COLO668 (cell line): ENCODE results near the gene CEACAM3.

Experiments
- DNase-seq: peaks from one replicate; lab custom pipeline; 2025; ENCODE audit not compliant: unreplicated experiment; lab: John Stamatoyannopoulos, UW

The CEACAM3 gene

DNA sequence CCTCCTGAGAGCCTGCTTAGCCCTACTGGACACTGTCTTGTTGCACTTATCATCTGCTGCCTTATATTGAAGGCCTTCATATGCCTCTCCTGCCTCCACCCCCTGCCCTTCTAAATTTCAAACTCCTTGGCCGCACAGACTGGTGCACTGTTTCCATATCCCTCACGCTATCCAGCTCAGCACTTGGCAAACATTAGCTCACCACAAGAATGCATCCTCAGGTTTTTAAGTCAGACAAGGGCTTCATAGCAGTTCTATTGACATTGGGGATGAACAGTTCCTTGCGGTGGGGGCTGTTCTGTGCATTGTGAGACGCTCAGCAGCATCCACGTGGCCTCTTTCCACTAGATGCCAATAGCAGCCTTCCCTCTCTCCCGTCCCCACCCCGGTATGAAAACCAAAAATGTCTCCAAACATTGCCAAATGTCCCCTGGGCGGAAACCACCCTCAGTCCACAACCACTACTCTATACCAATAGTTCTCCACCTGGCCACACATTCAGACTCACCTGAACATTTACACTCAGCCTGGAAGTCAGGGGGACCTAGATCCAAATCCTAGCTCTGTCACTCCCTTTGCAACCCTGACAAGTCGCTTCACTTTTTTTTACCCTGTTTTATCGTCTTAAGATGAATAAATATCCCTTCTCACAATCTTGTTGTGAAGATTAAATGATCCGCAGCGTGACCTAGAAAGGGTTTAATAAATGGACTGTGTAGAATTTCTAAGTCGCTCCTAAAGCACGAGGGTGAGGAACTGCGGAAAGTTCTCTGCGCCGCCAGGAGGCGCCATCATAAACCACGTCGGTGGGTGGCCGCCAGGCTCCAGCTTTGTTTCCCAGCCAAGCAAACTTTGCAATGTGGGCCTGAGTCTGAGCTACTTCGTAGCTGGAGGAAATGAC lies 3.6 kb upstream of the CEACAM3 start:
- no peak for DNase-seq

GRCh38 chr19:41793414-41793727 lies 3.0 kb upstream of the CEACAM3 start:
- no peak for DNase-seq

- peak; percentile 60 for DNase-seq
These were observed 1.3 kb upstream of the CEACAM3 start for GRCh38 chr19:41795031-41795461.

- DNase-seq, result no peak
These were observed 514 bp downstream of the CEACAM3 start for GRCh38 chr19:41796901-41797300.

DNA sequence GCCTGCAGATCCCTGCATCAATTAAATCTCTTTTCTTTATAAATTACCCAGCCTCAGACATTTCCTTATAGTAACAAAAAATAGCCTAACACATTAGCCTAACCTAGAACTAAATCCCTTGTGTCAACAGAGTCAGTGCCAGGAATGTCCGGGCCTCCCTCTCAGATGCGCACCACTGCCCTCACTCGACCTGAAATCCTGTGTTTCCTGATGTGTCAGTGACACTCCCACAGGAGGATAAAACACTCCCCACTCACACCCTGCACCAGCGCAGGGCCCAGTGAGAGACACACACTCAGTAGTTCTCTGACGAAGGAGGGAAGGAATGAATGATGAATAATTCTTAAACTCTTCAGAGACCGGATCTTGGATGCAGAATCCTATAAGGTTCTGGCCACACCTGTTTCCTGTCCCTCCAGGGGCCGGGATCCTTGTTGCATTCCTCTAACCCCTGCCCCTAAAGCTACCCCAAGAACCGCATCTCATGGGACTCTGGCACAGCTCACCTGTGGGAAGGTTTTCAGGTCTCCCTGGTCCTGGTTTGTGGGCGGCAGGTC lies 3.1 kb downstream of the CEACAM3 start:
- DNase-seq, result peak; percentile 67

DNA sequence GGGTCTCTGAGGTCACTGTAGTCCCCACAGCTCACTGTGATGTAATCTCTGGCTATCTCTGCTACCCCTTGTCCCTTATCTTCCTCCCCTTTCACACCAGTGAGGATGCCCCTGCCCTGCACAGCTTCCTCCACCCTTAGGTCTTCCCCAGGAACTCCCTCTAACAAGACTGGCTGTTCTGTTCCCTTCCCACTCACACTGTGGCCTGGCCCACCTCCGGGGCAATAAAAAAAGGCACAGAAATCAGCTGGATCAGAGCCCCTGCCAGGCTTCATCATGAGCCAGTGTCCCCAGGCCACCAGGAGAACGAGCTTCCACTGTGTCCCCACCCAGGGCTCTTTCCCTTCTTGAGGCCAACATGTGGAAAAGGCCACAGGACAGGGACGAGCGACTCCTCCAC lies 4.6 kb downstream of the CEACAM3 start:
- DNase-seq, result no peak

GRCh38 chr19:41801792-41802211 lies 5.4 kb downstream of the CEACAM3 start:
- DNase-seq, result no peak

DNA sequence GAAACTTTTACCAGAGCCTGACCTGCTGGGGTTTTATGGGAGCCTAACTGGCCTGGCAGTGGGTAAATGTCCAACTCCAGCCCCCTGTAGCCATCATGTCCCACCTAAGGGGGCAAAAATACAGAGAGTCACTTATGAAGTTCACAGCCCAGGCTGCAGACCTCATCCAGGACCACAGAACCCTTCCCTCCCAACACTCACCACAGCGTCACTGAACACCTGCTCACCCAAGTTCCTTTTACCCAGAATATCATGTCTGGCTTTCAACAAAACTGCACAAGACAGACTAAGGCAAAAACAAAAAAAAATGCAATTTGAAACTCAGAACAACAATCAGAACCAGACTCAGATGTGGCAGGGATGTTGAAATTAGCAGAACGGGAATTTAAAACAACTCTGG lies 6.4 kb downstream of the CEACAM3 start:
- no peak for DNase-seq

GRCh38 chr19:41804336-41804735 lies 7.9 kb downstream of the CEACAM3 start:
- DNase-seq, result no peak

DNA sequence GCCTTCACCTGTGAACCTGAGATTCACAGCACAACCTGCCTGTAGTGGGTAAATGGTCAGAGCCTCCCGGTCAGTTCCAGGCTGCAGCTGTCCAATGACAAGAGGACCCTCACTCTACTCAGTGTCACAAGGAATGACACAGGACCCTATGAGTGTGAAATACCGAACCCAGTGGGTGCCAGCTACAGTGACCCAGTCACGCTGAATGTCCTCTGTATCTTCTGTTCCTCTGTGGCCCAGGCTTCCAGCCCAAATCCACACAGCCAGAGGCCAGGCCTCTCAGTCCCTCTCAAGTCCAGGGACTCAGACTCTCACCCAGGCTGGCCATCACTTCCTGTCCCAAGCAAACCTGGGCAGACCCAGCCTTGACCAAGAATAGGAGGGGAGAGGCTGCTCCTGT lies 10.8 kb downstream of the CEACAM3 start:
- no peak for DNase-seq

DNA sequence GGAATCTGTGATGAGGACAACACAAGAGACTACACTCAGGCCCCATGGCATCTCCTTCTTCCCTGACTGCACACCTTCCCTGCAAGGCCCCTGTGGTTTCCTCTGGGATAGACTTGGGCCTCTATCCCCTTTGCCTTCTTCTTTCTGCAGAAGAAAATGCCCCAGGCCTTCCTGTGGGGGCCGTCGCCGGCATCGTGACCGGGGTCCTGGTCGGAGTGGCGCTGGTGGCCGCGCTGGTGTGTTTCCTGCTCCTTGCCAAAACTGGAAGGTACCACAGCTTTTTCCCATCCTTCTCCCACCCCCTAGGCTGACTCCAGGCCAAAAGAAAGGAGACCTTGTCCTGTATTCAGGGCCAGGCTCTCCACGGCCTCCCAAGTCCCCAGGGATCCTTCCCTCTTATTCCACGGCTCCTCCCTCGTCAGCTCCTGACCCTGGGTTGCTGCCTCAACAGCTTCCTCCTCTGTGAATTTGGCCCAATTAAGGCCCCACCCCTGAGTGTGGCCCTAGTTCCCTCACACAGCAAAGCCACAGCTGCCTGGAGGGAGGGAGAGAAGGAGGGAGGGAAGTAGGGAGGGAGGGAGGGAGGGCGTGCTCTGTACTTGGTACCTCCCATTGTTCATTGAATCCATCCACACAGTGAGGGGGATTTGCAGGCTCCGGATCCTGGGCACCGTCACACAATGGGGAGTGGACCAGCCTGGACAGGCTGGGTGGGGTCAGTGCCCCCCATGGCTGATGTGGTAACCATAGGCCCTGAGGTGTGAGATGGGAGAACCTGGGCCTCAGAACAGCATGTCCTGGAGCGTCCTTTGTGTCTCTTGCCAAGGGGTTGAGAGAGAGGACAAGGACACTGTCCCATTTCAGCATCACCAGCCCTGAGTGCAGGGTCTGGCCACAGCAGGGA lies 12.5 kb downstream of the CEACAM3 start:
- DNase-seq, result no peak

DNA sequence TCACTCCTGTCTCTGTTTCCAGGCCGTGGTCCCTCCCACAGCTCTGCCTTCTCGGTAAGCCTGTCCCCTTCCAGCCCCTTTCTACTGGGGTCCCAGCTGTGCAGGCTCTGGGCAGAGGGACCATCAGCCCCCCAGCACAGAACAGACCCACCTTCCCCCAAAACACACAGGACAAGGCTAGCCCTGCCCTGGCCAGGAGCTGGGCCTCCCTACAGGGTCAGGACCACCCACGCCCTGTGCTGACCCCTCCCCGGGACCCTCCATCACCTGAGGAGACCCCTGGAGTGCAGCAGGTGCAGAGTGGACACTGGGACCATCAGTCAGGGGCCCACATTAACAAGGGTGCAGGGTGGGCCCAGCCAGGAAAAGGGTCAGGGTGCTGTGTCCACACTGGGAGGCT lies 13.9 kb downstream of the CEACAM3 start:
- no peak for DNase-seq

- no peak for DNase-seq
These were observed 14.6 kb downstream of the CEACAM3 start for GRCh38 chr19:41811036-41811435.

- no peak for DNase-seq
These were observed 15.6 kb downstream of the CEACAM3 start for GRCh38 chr19:41811981-41812380.

DNA sequence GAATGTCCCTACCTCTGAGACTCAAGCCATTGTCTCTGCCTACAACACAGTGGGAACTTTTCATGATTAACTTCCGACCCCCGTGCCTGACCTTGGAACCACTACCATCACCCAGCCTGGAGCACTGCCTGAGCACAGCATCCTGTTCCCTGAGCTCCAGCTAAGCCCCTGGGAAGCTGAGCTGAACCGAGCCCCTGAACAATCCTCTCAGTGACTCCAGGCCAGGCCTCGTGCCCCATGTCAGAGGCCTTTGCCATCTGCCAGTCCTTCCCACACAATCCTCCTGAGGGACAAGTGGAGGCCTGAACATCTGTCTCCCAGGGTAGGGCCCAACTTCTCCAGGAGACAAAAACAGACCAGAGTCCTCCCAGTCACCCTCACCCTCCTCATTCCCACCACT lies 17.5 kb downstream of the CEACAM3 start:
- DNase-seq, result no peak

DNA sequence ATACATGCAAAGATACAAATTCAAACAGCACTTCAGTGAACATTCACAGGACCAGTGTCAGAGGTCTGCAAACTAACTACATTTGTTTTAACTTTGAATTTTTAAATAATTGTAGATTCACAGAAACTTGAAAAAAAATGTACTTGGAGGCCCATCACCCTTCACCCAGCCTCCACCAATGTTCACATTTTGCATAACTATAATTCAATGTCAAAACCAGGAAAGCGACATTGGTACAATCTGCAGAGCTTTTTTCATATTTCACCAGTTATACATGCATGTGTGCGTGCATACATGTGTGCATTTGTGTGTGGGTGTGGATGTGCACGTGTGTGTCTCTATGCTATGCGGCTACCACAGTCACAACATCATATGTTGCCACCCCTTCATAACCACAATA lies 18.9 kb downstream of the CEACAM3 start:
- DNase-seq, result no peak

DNA sequence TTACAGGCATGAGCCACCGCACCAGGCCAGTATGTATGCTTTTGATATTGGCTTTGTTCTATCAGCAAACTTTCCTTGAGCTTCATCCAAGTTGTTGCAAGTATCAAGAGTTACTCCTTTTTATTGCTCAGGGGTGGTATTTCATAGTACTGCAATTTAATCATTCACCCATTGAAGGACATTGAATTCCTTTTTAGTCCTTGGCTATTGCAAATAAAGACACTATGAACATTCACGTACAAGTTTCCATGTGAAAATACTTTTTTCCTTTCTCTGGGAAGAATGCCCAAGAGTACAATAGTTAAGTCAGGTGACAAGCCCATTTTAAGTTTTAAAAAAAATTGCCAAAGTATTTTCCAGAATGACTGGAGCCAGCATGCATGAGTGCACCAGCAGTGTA lies 20.4 kb downstream of the CEACAM3 start:
- DNase-seq, result no peak

DNA sequence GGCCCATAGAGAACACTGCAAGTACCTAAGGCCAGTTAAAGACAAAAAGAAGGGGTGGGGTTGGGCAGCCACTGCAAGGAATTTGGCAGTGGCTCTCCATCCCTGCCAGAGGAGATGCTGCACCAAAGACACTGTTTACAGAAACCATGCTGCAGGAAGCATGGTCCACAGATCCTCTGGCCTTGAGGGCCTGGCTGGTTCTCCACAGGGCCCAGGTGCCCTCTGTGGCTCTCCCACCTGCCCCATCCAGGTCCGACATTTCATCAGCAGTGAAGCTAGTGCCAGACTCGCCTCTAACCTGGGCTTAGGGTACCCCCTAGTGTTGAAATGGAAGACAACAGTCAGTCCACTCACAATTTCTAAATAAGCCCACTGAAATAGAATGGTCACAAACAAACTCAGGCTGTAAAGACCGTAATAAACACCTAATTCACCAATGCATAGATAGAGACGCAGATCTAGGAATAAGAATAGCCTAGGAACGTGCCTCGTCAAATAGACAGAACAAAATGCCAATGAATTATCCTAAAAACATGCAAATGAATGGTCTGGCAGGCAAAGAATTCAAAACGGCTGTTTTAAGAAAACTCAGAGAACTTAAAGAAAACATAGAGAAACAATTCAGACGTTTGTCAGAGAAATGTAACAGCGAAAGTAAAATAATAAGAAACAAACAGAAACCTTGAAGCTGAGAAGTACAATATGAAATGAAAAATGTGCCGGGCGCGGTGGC lies 24.8 kb downstream of the CEACAM3 start:
- peak; percentile 64 for DNase-seq

DNA sequence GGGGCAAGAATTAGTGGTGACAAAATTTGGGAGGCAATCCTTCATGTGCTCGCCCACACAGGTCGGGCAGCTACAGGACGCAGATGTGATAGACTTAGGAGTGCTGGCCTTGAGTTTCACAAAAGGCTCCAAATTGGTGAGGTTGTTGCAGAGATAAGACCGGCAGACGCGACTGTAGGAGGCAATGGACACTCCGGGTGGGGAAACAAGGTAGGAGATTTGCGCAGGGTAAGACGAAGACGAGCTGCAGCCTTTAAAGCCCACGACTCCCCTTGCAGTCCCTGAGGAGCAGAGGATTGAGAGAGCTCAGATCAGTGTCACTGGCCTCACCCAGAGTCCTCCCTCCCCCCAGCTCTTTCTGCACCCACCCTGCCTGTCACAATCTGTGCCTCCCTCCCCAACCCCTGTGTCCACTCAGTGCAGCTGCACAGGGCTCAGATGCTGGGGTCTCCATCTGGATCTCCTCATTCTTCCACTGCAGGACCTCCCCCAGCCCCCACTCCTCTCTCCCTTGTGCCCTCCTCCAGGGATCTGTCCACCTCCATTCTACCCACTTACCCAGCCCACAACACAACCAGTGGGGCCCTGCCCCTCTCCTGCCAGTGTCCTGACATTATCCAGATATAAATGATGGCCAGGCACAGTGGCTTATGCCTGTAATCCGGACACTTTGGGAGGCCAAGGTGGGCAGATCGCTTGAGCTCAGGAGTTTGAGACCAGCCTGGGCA lies 41.8 kb downstream of the CEACAM3 start:
- DNase-seq, result no peak

- DNase-seq, result no peak
These were observed 42.8 kb downstream of the CEACAM3 start for GRCh38 chr19:41839211-41839610.
